T-helper 1 cell treated with Interleukin-12 subunit alpha and Interleukin-12 subunit beta and Interleukin-4 antibody, amounts not matched to agents 30 ng/mL and 1 ng/mL, for 36 hours (primary cell): ENCODE results near the gene ADD2. TPM values are rescaled to one million over a fixed set of nuclear protein-coding genes. Genes with fewer than 3 reads are reported as not detected.

ENCODE experiments used
- intact Hi-C: fragments of 100-400 bp; cut with micrococcal nuclease; formaldehyde crosslinking; loops from one replicate; pipeline ENCODE4 v1.15.1; 2024
- total RNA-seq: library from RNA; stranded (reverse); gene quantifications from 2 replicates; pipeline ENCODE4 v1.2.3, GENCODE V29; 2022

Gene ADD2
- total RNA-seq, 1 donor from 2014 or later: 15.0 TPM

GRCh38 chr2:70675862-70676261, 92.1 kb downstream of the ADD2 start:
- intact Hi-C loops: no loop called here

- intact Hi-C loops: no loop called here
These were observed 93.2 kb downstream of the ADD2 start for GRCh38 chr2:70674636-70675430.

- intact Hi-C loops: no loop called here
These were observed 94.9 kb downstream of the ADD2 start for GRCh38 chr2:70673041-70673647.

- intact Hi-C loops: no loop called here
These were observed 96.8 kb downstream of the ADD2 start for GRCh38 chr2:70671092-70671675.

- intact Hi-C loops: no loop called here
These were observed 97.4 kb downstream of the ADD2 start for GRCh38 chr2:70670626-70671025.

GRCh38 chr2:70670202-70670601, 97.8 kb downstream of the ADD2 start:
- intact Hi-C loops: no loop called here

- intact Hi-C loops: no loop called here
These were observed 99.1 kb downstream of the ADD2 start for GRCh38 chr2:70668911-70669310.

- intact Hi-C loops: no loop called here
These were observed 99.6 kb downstream of the ADD2 start for GRCh38 chr2:70668432-70668831.

GRCh38 chr2:70664525-70664924, 103.5 kb downstream of the ADD2 start:
- intact Hi-C loops: no loop called here

GRCh38 chr2:70663411-70663810, 104.6 kb downstream of the ADD2 start:
- intact Hi-C loops: no loop called here

- intact Hi-C loops: no loop called here
These were observed 108.4 kb downstream of the ADD2 start for GRCh38 chr2:70659551-70659950.

GRCh38 chr2:70658476-70658875, 109.5 kb downstream of the ADD2 start:
- intact Hi-C loops: no loop called here

GRCh38 chr2:70657246-70657645, 110.8 kb downstream of the ADD2 start:
- intact Hi-C loops: no loop called here

- intact Hi-C loops: no loop called here
These were observed 111.5 kb downstream of the ADD2 start for GRCh38 chr2:70656421-70657010.

GRCh38 chr2:70655786-70656185, 112.2 kb downstream of the ADD2 start:
- intact Hi-C loops: loop anchor here (1.0 kb wide), 4 partner anchors 113 to 293 kb away; partner anchors contain the start of gene ADD2

GRCh38 chr2:70655211-70655610, 112.8 kb downstream of the ADD2 start:
- intact Hi-C loops: loop anchor here (1.0 kb wide), 4 partner anchors 113 to 293 kb away; partner anchors contain the start of gene ADD2

- intact Hi-C loops: no loop called here
These were observed 116.3 kb downstream of the ADD2 start for GRCh38 chr2:70651727-70652126.

GRCh38 chr2:70651014-70651413, 117.0 kb downstream of the ADD2 start:
- intact Hi-C loops: no loop called here

GRCh38 chr2:70648961-70649360, 119.0 kb downstream of the ADD2 start:
- intact Hi-C loops: loop anchor here (1.0 to 5.0 kb wide), 3 partner anchors 97 to 345 kb away; partner anchors contain the start of gene TGFA

GRCh38 chr2:70647873-70648481, 120.0 kb downstream of the ADD2 start:
- intact Hi-C loops: loop anchor here (1.0 to 5.0 kb wide), 3 partner anchors 96 to 344 kb away; partner anchors contain the start of gene TGFA

- intact Hi-C loops: loop anchor here (5.0 kb wide), 1 partner anchor 94 kb away; the partner anchor contains the start of gene TGFA
These were observed 121.6 kb downstream of the ADD2 start for GRCh38 chr2:70646420-70646818.
